K562 (cell line): ENCODE data around the gene PCSK6. TPM values are rescaled to one million over a fixed set of nuclear protein-coding genes. Genes with fewer than 3 reads are reported as not detected.

Experiments used
- ATAC-seq: fragments of 200-7000 bp; cut with Tn5 transposase; 3 replicates; pipeline ENCODE4 v1.9.1; 2020; ENCODE audit warnings: moderate library complexity
- BruUV-seq: library from RNA; stranded (reverse); fragments of 400-500 nt; replicated peaks from 2 replicates; lab custom pipeline; 2021; lab: Mats Ljungman, UMichigan
- CTCF ChIA-PET: fragments of 300-600 bp; formaldehyde crosslinking; extraction: SDS; loops from one replicate; lab custom pipeline; 2021; ENCODE audit warnings: low intra/inter-chr PET ratio; lab: Yijun Ruan, JAX
- POLR2A ChIA-PET: fragments of 300-600, 350-650 bp; sonication (Branson Sonifier 250); formaldehyde crosslinking; extraction: SDS; loops from one replicate; lab custom pipeline; 2021; ENCODE audit warnings: antibody characterized with exemption, inconsistent platforms; lab: Yijun Ruan, JAX
- DNase-seq, 4 experiments: peaks; one replicate each; pipeline versions ENCODE4 v3.0.0 to v3.0.0-alpha.2; 2011 to 2018; ENCODE audit warnings: low spot score in 3 of 4, mixed read lengths in 3 of 4; ENCODE audit errors: extremely low read depth in 1 of 4
- FAIRE-seq: peaks from 2 replicates; lab custom pipeline; 2011; peaks lifted over from hg19 to GRCh38; lab: Jason Lieb, UNC
- H2AFZ ChIP-seq: 2 replicates; pipeline ENCODE4 v1.6.0; 2011; ENCODE audit warnings: low read depth, low read length, control low read depth, inconsistent platforms
- H3K27ac ChIP-seq: fragments of 200-600 bp; 3 replicates; pipeline ENCODE4 v1.8.0; 2011; ENCODE audit warnings: low read depth, mild to moderate bottlenecking, control low read depth, inconsistent platforms, low read length, moderate library complexity, mixed read lengths; ENCODE audit errors: extremely low read depth
- H3K27me3 ChIP-seq, 2 experiments: fragments of 300-600 bp in 1 of 2; 2 replicates in 1 of 2; 3 replicates in 1 of 2; pipeline versions ENCODE4 v1.6.0 to v1.8.0; 2011; ENCODE audit warnings: inconsistent platforms in 2 of 2, low read length in 2 of 2, mild to moderate bottlenecking in 1 of 2, mixed read lengths in 1 of 2, moderate library complexity in 1 of 2; ENCODE audit not compliant: control insufficient read depth in 2 of 2, insufficient read depth in 2 of 2
- H3K36me3 ChIP-seq: fragments of 300-600 bp; 3 replicates; pipeline ENCODE4 v1.8.0; 2011; ENCODE audit warnings: mild to moderate bottlenecking, low read length, inconsistent platforms; ENCODE audit not compliant: control insufficient read depth, insufficient read depth
- H3K4me1 ChIP-seq, 2 experiments: fragments of 200-600 bp in 1 of 2; replicated peaks in 1 of 2; 2 replicates in 1 of 2; 3 replicates in 1 of 2; pipeline versions ENCODE4 v1.5.1 to v1.8.0; 2011; ENCODE audit warnings: inconsistent platforms in 2 of 2, low read length in 2 of 2, mild to moderate bottlenecking in 1 of 2, mixed read lengths in 1 of 2, moderate library complexity in 1 of 2; ENCODE audit not compliant: control insufficient read depth in 2 of 2, insufficient read depth in 2 of 2
- H3K4me2 ChIP-seq: 2 replicates; pipeline ENCODE4 v1.6.1; 2011; ENCODE audit warnings: low read length, control low read depth, inconsistent platforms, mixed read lengths; ENCODE audit not compliant: insufficient read depth
- H3K4me3 ChIP-seq: fragments of 200-600 bp; sonication (generic), shearing (Covaris generic); 2 replicates; pipeline ENCODE4 v1.5.1; 2016; ENCODE audit warnings: control low read depth, inconsistent platforms
- H3K79me2 ChIP-seq: fragments of 200-600 bp; 3 replicates; pipeline ENCODE4 v1.8.0; 2011; ENCODE audit warnings: low read length, inconsistent platforms; ENCODE audit not compliant: control insufficient read depth, insufficient read depth
- H3K9ac ChIP-seq, 2 experiments: 2 replicates each; pipeline versions ENCODE4 v1.6.0 to v1.6.1; 2011; ENCODE audit warnings: low read depth in 2 of 2, low read length in 2 of 2, control low read depth in 1 of 2, inconsistent platforms in 1 of 2, mild to moderate bottlenecking in 1 of 2, mixed read lengths in 1 of 2; ENCODE audit not compliant: insufficient read depth in 1 of 2
- H3K9me1 ChIP-seq: one replicate; pipeline ENCODE4 v1.6.0; 2011; ENCODE audit warnings: inconsistent platforms, mild to moderate bottlenecking, low read length, moderate library complexity; ENCODE audit not compliant: control insufficient read depth, insufficient read depth
- H3K9me3 ChIP-seq: replicated peaks from 2 replicates; pipeline ENCODE4 v1.5.1; 2011; ENCODE audit warnings: low read depth, low read length, inconsistent platforms; ENCODE audit not compliant: control insufficient read depth, insufficient read depth
- H4K20me1 ChIP-seq: replicated peaks from 2 replicates; pipeline ENCODE4 v1.6.1; 2011; ENCODE audit warnings: low read length, inconsistent platforms, mixed read lengths; ENCODE audit not compliant: control insufficient read depth, insufficient read depth
- KLF1 ChIP-seq: fragments of 450-650 bp; IDR thresholded peaks from 2 replicates; pipeline ENCODE4 v1.6.1; 2016; ENCODE audit warnings: missing genetic modification characterization, missing compliant biosample characterization
- NFIC ChIP-seq: fragments of 450-650 bp; IDR thresholded peaks from 2 replicates; pipeline ENCODE4 v1.6.1; 2017; ENCODE audit warnings: mild to moderate bottlenecking, inconsistent platforms
- REST ChIP-seq, 2 experiments: fragments of 450-650 bp; formaldehyde crosslinking in 1 of 2; IDR thresholded peaks; 2 replicates each; pipeline versions ENCODE4 v1.4.0 to v1.6.1; 2014 to 2020; ENCODE audit warnings: mild to moderate bottlenecking in 2 of 2, borderline replicate concordance in 1 of 2, low read depth in 1 of 2
- TCF7L2 ChIP-seq: fragments of 150-350 bp; IDR thresholded peaks from 2 replicates; pipeline ENCODE4 v1.6.1; 2016; ENCODE audit warnings: low read depth, mild to moderate bottlenecking, low read length, moderate library complexity
- TGIF2 ChIP-seq: sonication (generic); formaldehyde crosslinking; IDR thresholded peaks from 2 replicates; pipeline ENCODE4 v1.8.1; 2022; ENCODE audit warnings: mild to moderate bottlenecking, missing genetic modification reagents, moderate library complexity
- WGBS: fragments of 100-300 bp; shearing (Covaris generic); methylation state at CpG from one replicate; pipeline ENCODE4 v1.1.6; 2016; ENCODE audit warnings: low coverage, mixed read lengths; ENCODE audit not compliant: insufficient coverage; ENCODE audit errors: missing lambda C conversion rate; 5-methylcytosine and 5-hydroxymethylcytosine counted together
- in situ Hi-C: fragments of 300-500 bp; cut with MboI; formaldehyde crosslinking; loops from 4 replicates; pipeline ENCODE4 v1.15.0; 2018; ENCODE audit warnings: inconsistent platforms, mixed read lengths
- intact Hi-C: fragments of 100-400 bp; cut with micrococcal nuclease; formaldehyde crosslinking; loops from 2 replicates; pipeline ENCODE4 v1.14.2; 2022
- polyA plus RNA-seq, 8 experiments: library from polyadenylated mRNA; depleted of rRNA in 4 of 8; stranded (reverse) in 5 of 8; unstranded in 3 of 8; fragments of >200 nt; fragmentation: Nextera tagmentation in 2 of 8; fragmentation: Illumina TruSeq in 1 of 8; extraction: Ambion mirVana in 2 of 8; extraction: Trizol in 1 of 8; gene quantifications; 2 replicates each; pipeline versions ENCODE4 v1.2.1 to v1.2.3, GENCODE V29; 2011 to 2014; ENCODE audit warnings: inconsistent platforms in 1 of 8, missing spikeins in 1 of 8
- total RNA-seq, 7 experiments: library from RNA; depleted of rRNA in 6 of 7; stranded (reverse); fragments of >200 nt in 6 of 7; fragmentation: Illumina TruSeq in 2 of 7; extraction: Trizol in 2 of 7; gene quantifications; 2 replicates each; pipeline versions ENCODE4 v1.2.1 to v1.2.3, GENCODE V29; 2011 to 2021; ENCODE audit warnings: low replicate concordance in 1 of 7

Gene PCSK6
- total and polyA plus RNA-seq, 9 of the 15 experiments (the other 6 are each of a cell fraction or from before 2014, with no cell fraction given), result 2.2 to 32.6 (median 14.5) TPM

GRCh38 chr15:101318839-101319238, 170.7 kb downstream of the PCSK6 start:
- Histone ChIP-seq H3K9me1 (no peaks in the 10 kb centered on the region), H3K36me3 (no peaks in the 10 kb centered on the region), H3K4me1 (no peaks in the 10 kb centered on the region), H3K9me3 (no peaks in the 10 kb centered on the region), H3K79me2 (no peaks in the 10 kb centered on the region), H3K4me2 (no peak overlapping the region), H4K20me1 (no peaks in the 10 kb centered on the region; the same call in 1 of the 2 replicates), H2AFZ (no peak overlapping the region), H3K9ac (no peak overlapping the region; a peak in 1 of 4 replicates), H3K27me3 (peaks cover 0 to 40% of the 10 kb centered on the region in 2 experiments; a peak in 3 of 5 replicates), H3K4me3 (no peak overlapping the region), H3K27ac (no peak overlapping the region)
- WGBS, result 10% methylated on average over 6 of the region's 7 CpGs
- intact Hi-C loops (no loop called here), in situ Hi-C loops (no loop called here)
- BruUV-seq, result no TSS peak
- CTCF ChIA-PET, result no interaction called here
- no peak for ATAC-seq
- FAIRE-seq, result no peak
- TF ChIP-seq TCF7L2, result no peak
- TF ChIP-seq KLF1 (tag), result no peak
- no peak for TF ChIP-seq NFIC
- peak; percentile 26; the same call in 1 of the 2 replicates for TF ChIP-seq REST (IDR thresholded peaks at IDR 0.05; ENCODE audit: borderline replicate concordance)
- TF ChIP-seq REST (CRISPR knock-in tag; IDR thresholded peaks at IDR 0.05; ENCODE audit: low read depth), result no peak
- TF ChIP-seq TGIF2 (CRISPR knock-in tag), result no peak
- DNase-seq, result no peak
- POLR2A ChIA-PET, result interaction anchor here (0.8 kb wide), 1 partner anchor 15 kb away, joined by 4 read pairs; no protein-coding TSS in a partner anchor
